ES-I3 (cell line): ENCODE data around the gene UBA3.

Experiments
- H3K36me3 ChIP-seq: 2 replicates; pipeline ENCODE4 v1.6.1; 2013; ENCODE audit warnings: mild to moderate bottlenecking, low read length, control low read depth, moderate library complexity; ENCODE audit not compliant: insufficient read depth
- H3K4me1 ChIP-seq: 2 replicates; pipeline ENCODE4 v1.6.1; 2013; ENCODE audit warnings: mild to moderate bottlenecking, control low read depth, low read length; ENCODE audit not compliant: insufficient read depth
- H3K9ac ChIP-seq: 2 replicates; pipeline ENCODE4 v1.6.1; 2013; ENCODE audit warnings: low read depth, mild to moderate bottlenecking, low read length, moderate library complexity
- H3K9me3 ChIP-seq: 2 replicates; pipeline ENCODE4 v1.6.1; 2013; ENCODE audit warnings: mild to moderate bottlenecking, low read length, moderate library complexity; ENCODE audit not compliant: control insufficient read depth, insufficient read depth

The UBA3 gene

DNA sequence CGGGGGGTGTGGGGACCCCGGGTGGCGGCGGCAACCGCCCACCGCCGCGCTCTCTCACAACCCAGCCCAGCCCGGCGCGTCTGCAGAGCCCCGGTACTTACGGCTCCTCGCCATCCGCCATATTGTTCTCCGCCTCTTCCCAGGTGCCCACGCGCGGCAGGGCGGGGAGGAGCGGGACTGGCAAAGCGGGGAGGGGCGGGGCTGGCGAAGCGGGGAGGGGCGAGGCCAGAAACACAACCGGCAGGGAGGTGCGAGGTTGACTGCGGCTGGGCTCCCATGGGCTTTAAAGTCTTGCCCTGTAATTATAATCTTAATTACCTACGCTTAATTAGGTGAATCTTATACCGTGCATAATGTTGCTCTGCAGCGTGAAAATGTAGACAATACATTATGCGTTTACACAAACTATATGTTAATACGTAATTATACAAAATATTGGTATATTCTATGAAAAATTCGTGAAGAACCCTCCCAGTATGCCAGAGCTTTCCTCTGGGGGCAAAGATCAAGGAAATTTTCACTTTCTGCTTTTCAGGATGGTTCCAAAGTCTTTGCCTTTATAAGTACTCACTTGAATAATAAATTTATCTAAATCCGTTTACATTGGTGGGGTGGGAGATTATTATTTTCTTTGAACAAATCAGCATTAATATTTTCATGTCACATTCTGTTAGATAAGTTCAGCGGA is at the start of gene UBA3:
Gene UBA3 (minus strand): TSS at position 133 of the 688 bp plus-strand sequence. CDS start 12 bp downstream, at position 121.
- H3K9me3 ChIP-seq = no peaks in the 10 kb centered on the region
- H3K9ac ChIP-seq = peak within 1 kb of the TSS; percentile 84
- no peaks in the 10 kb centered on the region for H3K36me3 ChIP-seq
- 0 out of 2 replicates have a peak, but pooled peaks cover 8% of the 10 kb centered on the region for H3K4me1 ChIP-seq

- no peaks in the 10 kb centered on the region for H3K9me3 ChIP-seq
- H3K36me3 ChIP-seq = no peaks in the 10 kb centered on the region
- no peak overlapping the region for H3K9ac ChIP-seq
- no peaks in the 10 kb centered on the region for H3K4me1 ChIP-seq
These were observed 49.4 kb upstream of the UBA3 start for GRCh38 chr3:69129531-69129930.

GRCh38 chr3:69128509-69128908 is 48.3 kb upstream of the UBA3 start:
- H3K36me3 ChIP-seq = no peaks in the 10 kb centered on the region
- H3K9ac ChIP-seq = no peak overlapping the region
- H3K4me1 ChIP-seq = no peaks in the 10 kb centered on the region
- H3K9me3 ChIP-seq = no peaks in the 10 kb centered on the region

- H3K36me3 ChIP-seq = no peaks in the 10 kb centered on the region
- no peak overlapping the region for H3K9ac ChIP-seq
- no peaks in the 10 kb centered on the region for H3K4me1 ChIP-seq
- no peaks in the 10 kb centered on the region for H3K9me3 ChIP-seq
These were observed 46.8 kb upstream of the UBA3 start for GRCh38 chr3:69126999-69127398.

GRCh38 chr3:69126216-69126615 is 46.1 kb upstream of the UBA3 start:
- Histone ChIP-seq H3K9me3 (no peaks in the 10 kb centered on the region), H3K4me1 (no peaks in the 10 kb centered on the region), H3K36me3 (no peaks in the 10 kb centered on the region), H3K9ac (no peak overlapping the region)

- H3K36me3 ChIP-seq = no peaks in the 10 kb centered on the region
- H3K9me3 ChIP-seq = no peaks in the 10 kb centered on the region
- H3K9ac ChIP-seq = no peak within 1 kb of the TSS
These were observed 42.2 kb upstream of the UBA3 start, which contains the start of gene LMOD3 for GRCh38 chr3:69122403-69122802. Gene LMOD3 (minus strand): TSS chr3:69122595. CDS start chr3:69122386, 209 bp downstream.

GRCh38 chr3:69121950-69122349 is 41.8 kb upstream of the UBA3 start:
- no peaks in the 10 kb centered on the region for H3K4me1 ChIP-seq
- no peaks in the 10 kb centered on the region for H3K36me3 ChIP-seq
- no peak overlapping the region for H3K9ac ChIP-seq
- no peaks in the 10 kb centered on the region for H3K9me3 ChIP-seq

More at GRCh38 chr3:69122403-69122802, 42.2 kb upstream of the UBA3 start, which contains the start of gene LMOD3:
- no peaks in the 10 kb centered on the region for H3K4me1 ChIP-seq

GRCh38 chr3:69121513-69121912 is 41.3 kb upstream of the UBA3 start:
- Histone ChIP-seq H3K9ac (no peak overlapping the region), H3K4me1 (no peaks in the 10 kb centered on the region), H3K36me3 (no peaks in the 10 kb centered on the region), H3K9me3 (no peaks in the 10 kb centered on the region)

GRCh38 chr3:69120879-69121464 is 40.8 kb upstream of the UBA3 start:
- no peak overlapping the region for H3K9ac ChIP-seq
- H3K36me3 ChIP-seq = no peaks in the 10 kb centered on the region
- no peaks in the 10 kb centered on the region for H3K4me1 ChIP-seq
- H3K9me3 ChIP-seq = no peaks in the 10 kb centered on the region

GRCh38 chr3:69119681-69120080 is 39.5 kb upstream of the UBA3 start:
- no peaks in the 10 kb centered on the region for H3K36me3 ChIP-seq
- H3K9ac ChIP-seq = no peak overlapping the region
- H3K4me1 ChIP-seq = no peaks in the 10 kb centered on the region
- no peaks in the 10 kb centered on the region for H3K9me3 ChIP-seq

DNA sequence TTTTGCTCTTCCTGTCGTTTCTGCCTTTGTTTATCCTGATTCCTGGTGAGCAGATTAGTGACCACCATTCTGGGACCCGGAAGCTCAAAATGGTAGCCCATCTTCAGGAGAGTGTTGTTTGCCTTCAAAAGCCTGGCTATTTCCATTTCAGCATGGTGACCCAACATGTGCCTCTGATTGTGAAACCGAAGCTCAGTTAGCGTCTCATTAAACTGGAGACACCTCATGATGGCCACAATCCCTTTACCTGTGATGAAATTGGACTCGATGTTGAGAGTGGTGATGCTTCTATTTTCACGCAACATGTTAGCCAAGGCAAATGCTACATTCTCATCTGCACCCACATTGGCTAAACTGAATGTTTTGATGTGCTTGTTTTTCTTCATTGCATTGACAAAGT is 39.0 kb upstream of the UBA3 start:
- Histone ChIP-seq H3K9me3 (no peaks in the 10 kb centered on the region), H3K36me3 (no peaks in the 10 kb centered on the region), H3K4me1 (no peaks in the 10 kb centered on the region)

GRCh38 chr3:69118555-69118954 is 38.4 kb upstream of the UBA3 start:
- no peaks in the 10 kb centered on the region for H3K36me3 ChIP-seq
- H3K4me1 ChIP-seq = no peaks in the 10 kb centered on the region
- no peaks in the 10 kb centered on the region for H3K9me3 ChIP-seq
- H3K9ac ChIP-seq = no peak overlapping the region

More for the DNA sequence above, 39.0 kb upstream of the UBA3 start:
- no peak overlapping the region for H3K9ac ChIP-seq

DNA sequence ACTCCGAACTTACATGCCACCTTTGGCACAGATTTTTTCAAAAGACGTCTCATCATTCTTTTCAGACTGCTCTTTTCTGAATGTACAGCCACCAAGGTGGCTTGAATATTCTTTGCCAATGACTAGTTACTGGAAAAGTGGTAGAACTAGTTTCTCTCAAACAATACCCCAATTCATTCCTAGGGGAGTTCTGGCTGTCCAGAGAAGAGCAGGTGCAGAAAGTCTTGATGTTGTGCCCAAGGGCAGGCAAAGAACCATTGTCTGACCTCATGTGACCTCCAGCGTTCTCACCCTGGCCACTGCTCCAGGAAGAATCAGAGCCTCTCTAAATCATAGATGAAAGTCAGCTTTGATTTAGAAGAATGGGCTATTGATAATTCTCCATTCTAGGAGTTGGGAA is 36.7 kb upstream of the UBA3 start:
- no peaks in the 10 kb centered on the region for H3K36me3 ChIP-seq
- no peaks in the 10 kb centered on the region for H3K9me3 ChIP-seq
- H3K9ac ChIP-seq = no peak overlapping the region
- no peaks in the 10 kb centered on the region for H3K4me1 ChIP-seq

GRCh38 chr3:69116162-69116561 is 36.0 kb upstream of the UBA3 start:
- no peak overlapping the region for H3K9ac ChIP-seq
- H3K36me3 ChIP-seq = no peaks in the 10 kb centered on the region
- H3K9me3 ChIP-seq = no peaks in the 10 kb centered on the region
- peaks cover 2% of the 10 kb centered on the region for H3K4me1 ChIP-seq

GRCh38 chr3:69115731-69116130 is 35.6 kb upstream of the UBA3 start:
- no peaks in the 10 kb centered on the region for H3K9me3 ChIP-seq

More at GRCh38 chr3:69115731-69116130, 35.6 kb upstream of the UBA3 start:
- Histone ChIP-seq H3K4me1 (peaks cover 6% of the 10 kb centered on the region), H3K9ac (no peak overlapping the region), H3K36me3 (no peaks in the 10 kb centered on the region)
